ENCODE results near the gene ERBB4.

ERBB4 gene

DNA sequence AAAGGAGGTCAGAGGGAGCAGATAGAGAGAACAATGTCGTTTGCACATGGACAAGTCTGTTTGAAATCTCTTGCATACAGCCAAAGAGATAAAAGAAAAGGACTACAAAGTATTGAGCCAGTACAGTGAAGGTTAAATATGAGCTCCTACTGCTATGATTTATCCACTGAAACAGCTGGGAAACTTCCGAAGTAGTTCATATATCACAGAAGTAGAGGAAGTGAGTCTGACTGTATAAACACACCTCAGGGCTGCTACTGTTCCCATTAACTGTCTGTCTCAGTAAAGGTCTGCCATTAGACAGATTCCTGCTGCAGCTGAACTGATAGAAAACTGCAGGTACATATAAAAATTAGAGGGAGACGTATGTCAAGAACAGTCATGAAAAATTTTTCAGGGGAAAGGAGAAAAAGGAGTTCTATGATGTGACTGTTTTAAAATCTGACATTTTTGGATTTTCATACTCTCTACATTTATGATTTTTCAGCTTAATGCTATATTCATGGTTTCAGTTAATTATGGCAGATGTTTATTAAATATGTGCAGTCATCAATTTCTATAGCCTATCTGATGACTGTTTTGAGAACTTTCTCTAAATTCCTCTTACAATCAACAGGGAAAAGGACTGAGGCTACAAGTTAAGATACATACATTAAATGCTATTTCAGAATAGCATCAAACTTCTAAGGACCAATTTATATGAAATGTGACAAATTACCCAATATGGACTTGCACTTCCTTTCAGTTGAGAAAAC, 364.7 kb downstream of the ERBB4 start:
- no peak for DNase-seq (ENCODE audit: low read depth)
- TF ChIP-seq, protein P1, sequence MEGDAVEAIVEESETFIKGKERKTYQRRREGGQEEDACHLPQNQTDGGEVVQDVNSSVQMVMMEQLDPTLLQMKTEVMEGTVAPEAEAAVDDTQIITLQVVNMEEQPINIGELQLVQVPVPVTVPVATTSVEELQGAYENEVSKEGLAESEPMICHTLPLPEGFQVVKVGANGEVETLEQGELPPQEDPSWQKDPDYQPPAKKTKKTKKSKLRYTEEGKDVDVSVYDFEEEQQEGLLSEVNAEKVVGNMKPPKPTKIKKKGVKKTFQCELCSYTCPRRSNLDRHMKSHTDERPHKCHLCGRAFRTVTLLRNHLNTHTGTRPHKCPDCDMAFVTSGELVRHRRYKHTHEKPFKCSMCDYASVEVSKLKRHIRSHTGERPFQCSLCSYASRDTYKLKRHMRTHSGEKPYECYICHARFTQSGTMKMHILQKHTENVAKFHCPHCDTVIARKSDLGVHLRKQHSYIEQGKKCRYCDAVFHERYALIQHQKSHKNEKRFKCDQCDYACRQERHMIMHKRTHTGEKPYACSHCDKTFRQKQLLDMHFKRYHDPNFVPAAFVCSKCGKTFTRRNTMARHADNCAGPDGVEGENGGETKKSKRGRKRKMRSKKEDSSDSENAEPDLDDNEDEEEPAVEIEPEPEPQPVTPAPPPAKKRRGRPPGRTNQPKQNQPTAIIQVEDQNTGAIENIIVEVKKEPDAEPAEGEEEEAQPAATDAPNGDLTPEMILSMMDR (conservative IDR thresholded peaks at IDR 0.05; ENCODE audit: low read length), result no peak
- H3K4me3 ChIP-seq (ENCODE audit: low read length), result no peak overlapping the region

DNA sequence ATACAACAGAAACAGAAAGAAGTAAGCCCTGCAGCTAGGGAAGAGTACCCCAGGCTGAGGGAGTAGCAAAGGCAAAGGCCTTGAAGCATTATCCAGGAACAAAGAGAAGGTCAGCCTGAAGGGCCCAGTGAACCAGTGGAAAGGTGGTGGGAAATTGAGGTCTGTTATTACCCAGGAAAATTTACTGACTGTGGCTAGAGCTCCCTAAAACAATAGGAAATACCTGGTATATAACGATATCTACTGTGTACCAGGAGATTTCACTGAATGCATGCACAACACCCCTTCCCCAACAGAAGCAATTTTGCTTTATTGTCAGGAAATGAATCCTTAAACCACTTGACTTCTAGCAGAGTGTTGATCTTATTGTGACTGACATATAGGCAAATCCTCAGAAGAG, 365.3 kb downstream of the ERBB4 start:
- no peak overlapping the region for H3K4me3 ChIP-seq (ENCODE audit: low read length)
- no peak for DNase-seq (ENCODE audit: low read depth)
- TF ChIP-seq, protein P1 (conservative IDR thresholded peaks at IDR 0.05; ENCODE audit: low read length), result no peak

DNA sequence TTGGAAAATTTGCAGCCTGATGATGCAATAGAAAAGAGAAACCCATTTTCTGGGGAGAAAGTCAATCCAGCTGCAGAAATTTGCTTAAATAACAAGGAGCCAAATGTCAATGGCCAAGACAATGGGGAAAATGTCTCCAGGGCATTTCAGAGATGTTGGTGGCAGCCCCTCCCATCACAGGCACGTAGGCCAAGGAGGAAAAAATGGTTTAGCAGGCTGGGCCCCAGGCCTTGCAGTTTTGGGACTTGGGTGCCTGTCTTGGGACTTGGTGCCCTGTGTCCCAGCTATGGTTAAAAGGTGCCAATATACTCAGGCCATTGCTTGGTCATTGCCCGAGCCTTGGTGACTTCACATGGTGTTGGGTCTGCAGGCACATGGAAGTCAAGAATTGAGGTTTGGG, 368.2 kb downstream of the ERBB4 start:
- TF ChIP-seq, protein P1 (conservative IDR thresholded peaks at IDR 0.05; ENCODE audit: low read length), result no peak
- no peak overlapping the region for H3K4me3 ChIP-seq (ENCODE audit: low read length)
- DNase-seq (ENCODE audit: low read depth), result no peak

DNA sequence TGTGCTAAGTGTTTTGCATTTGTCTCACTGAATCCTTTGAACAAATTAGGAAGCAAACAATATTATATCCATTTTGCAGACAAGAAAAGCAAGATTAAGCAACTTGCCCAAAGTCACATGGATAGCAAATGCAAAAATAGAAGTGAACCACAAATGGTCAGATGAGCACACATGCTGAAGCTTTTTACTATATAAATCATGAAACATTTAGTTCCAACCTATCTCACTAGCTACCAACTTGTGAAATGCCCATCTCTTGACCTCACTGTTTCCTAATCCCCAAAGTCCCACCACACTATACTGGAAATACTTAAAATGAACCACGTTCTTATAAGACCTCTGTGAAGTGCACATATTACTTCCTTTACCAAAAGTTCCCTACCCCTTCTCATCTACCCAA, 380.5 kb downstream of the ERBB4 start:
- TF ChIP-seq, protein P1 (conservative IDR thresholded peaks at IDR 0.05; ENCODE audit: low read length), result no peak
- H3K4me3 ChIP-seq (ENCODE audit: low read length), result no peak overlapping the region
- no peak for DNase-seq (ENCODE audit: low read depth)

DNA sequence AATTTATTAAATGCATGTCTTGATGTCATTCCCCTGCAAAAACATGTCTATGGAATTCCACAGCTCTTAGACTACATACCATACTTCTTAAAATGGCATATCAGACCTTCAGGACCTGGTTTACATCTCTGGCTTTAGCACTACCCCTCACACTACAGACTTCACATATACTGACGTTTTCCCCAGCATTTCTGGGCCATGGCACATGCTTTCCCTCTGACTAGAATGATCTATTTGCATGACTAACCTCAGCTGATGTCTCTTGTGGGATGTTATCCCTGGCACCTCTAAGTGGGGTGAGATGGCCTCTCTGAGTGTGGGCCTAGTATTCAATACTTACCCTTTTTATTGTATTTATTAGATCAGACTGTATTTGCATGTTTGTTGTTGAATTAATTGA, 381.6 kb downstream of the ERBB4 start:
- TF ChIP-seq, protein P1 (conservative IDR thresholded peaks at IDR 0.05; ENCODE audit: low read length), result no peak
- no peak overlapping the region for H3K4me3 ChIP-seq (ENCODE audit: low read length)
- peak; percentile 5 for DNase-seq (ENCODE audit: low read depth)

DNA sequence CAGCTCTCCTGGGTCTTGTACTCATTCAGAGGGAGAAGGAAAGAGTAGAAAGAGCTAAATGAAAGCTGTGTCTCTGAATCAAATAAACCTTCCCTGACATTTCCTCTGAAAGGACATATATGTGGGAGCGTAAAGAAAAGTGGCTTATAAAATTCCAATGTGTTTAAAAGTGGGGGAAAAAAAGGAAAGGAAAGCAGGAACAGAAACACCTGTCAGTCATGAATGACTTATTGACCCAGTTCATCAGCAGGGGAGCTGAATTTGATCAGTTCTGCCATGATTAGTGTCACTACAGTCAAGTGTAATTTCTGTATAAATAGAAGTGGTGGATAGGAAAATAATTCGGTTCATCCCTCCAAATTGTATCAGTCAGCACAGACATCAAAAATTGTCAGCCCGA, 382.5 kb downstream of the ERBB4 start:
- TF ChIP-seq, protein P1 (conservative IDR thresholded peaks at IDR 0.05; ENCODE audit: low read length), result no peak
- DNase-seq (ENCODE audit: low read depth), result no peak
- no peak overlapping the region for H3K4me3 ChIP-seq (ENCODE audit: low read length)

DNA sequence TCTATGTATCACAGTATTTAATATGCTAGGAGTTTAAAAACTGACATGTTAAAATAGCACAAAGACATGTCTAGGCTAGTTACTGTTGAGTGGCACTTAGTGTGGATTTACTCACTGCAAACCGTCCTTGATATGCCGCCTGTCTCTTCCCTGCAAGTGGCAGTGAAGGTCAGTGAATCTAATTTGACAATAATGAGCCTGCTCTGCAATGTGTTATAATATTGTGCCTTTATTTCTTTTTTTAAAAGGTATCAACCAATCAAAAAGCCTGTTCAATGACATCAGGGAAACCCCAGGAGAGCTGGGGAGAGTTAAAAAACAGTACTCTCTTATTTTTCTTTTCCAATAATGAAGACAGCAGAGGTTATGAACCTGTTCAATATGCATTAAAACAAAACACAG, 384.1 kb downstream of the ERBB4 start:
- H3K4me3 ChIP-seq (ENCODE audit: low read length), result no peak overlapping the region
- no peak for DNase-seq (ENCODE audit: low read depth)
- TF ChIP-seq, protein P1 (conservative IDR thresholded peaks at IDR 0.05; ENCODE audit: low read length), result no peak
